ENCODE data around the gene COQ5. TPM values are rescaled to one million over a fixed set of nuclear protein-coding genes. Genes with fewer than 3 reads are reported as not detected.
"Not testable (repeated sequence)": the region's sequence is repeated elsewhere in the genome, so short reads cannot be mapped to it uniquely, and the experiment has no call there.

COQ5 gene
- polyA plus RNA-seq, 1 donor, result 47.8 TPM

DNA sequence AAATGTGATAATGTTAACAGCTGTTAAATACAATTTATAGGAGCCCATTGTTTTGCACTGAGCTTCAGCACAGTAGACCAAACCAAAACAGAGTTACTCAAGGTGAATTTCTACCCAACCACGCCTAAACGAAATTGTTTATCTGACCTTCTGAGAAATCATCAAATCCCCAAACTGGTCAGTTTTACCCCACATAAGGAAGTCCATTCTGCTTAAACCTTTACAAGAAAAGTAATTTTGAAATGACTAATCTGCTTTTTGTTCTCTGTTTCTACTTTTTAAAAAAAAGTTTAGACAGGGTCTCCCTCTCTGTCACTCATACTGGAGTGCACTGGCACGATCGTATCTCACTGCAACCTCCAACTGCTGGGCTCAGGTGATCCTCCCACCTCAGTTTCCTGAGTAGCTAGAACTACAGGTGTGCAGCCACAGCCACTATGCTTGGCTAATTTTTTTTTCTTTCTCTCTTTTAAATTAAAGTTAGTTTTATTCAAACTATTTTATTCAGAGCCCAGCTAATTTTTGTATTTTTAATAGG lies 3.8 kb upstream of the COQ5 start:
- DNase-seq, result no peak
- H3K4me1 ChIP-seq (ENCODE audit: control insufficient read depth, insufficient read depth, low read length), result peaks cover 26% of the 10 kb centered on the region

DNA sequence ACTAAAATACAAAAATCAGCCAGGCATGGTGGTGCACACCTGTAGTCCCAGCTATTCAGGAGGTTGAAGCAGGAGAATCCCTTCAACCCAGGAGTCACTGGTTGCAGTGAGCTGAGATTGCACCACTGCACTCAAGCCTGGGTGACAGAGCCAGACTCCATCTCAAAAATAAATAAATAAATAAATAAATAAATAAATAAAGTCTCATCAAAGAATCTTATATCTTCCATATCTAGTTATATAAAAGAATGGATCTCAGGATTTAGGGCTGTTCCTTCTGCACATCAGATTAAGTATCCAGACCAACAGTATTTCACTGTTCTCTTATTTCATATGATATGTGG lies 1.4 kb upstream of the COQ5 start:
- Histone ChIP-seq H3K4me3 (ENCODE audit: low read length) (peak overlapping the region; percentile 91), H3K27ac (ENCODE audit: low read length) (peak overlapping the region; percentile 49)
- not testable (repeated sequence) for H3K9me3 ChIP-seq (ENCODE audit: control insufficient read depth, low read depth, low read length); H3K36me3 ChIP-seq (ENCODE audit: control insufficient read depth, insufficient read depth, low read length); DNase-seq; H3K4me1 ChIP-seq (ENCODE audit: control insufficient read depth, insufficient read depth, low read length); H3K27me3 ChIP-seq (ENCODE audit: control insufficient read depth, insufficient read depth, low read length)

More for the DNA sequence above, 3.8 kb upstream of the COQ5 start:
- H3K4me3 ChIP-seq (ENCODE audit: low read length), result no peak overlapping the region
- H3K27ac ChIP-seq (ENCODE audit: low read length), result no peak overlapping the region
- H3K36me3 ChIP-seq (ENCODE audit: control insufficient read depth, insufficient read depth, low read length), result no peaks in the 10 kb centered on the region
- no peaks in the 10 kb centered on the region for H3K27me3 ChIP-seq (ENCODE audit: control insufficient read depth, insufficient read depth, low read length)
- H3K9me3 ChIP-seq (ENCODE audit: control insufficient read depth, low read depth, low read length), result no peaks in the 10 kb centered on the region
- no CpG with 5 or more reads among the region's 4 CpGs for WGBS (ENCODE audit: insufficient coverage, low lambda C conversion rate)

DNA sequence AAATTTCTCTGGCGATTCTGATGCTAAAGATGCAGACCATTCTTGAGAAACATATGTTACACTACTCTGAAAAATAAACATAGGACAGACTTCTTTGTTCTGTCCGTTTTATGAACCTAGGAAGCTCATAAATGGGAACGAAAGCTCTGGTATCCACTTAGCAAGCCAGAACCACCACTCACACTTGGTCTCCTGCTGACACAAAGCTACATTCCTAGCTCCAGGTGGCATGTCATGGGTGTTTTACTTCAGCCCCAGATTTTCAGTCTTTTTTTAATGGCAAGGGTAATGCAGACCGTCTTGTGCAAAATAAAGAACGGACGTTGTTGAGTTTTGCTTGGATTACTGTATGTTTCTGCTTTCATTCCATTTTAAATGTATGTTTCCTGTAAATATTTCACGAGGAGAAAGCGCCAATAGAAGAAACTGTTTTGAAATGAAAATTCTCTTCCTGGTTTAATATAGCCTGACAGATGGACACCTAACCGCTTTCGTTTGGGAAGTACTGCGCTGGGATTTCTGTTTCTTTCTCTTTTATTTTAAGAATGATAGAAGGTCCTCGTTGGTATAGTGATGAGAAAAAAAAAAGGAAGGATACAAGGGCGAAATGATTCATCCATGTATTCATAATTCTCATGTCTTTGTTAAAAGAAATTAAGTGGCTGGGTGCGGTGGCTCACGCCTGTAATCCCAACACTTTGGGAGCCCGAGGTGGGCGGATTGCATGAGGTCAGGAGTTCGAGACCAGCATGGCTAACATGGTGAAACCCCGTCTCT lies 871 bp upstream of the COQ5 start:
- H3K4me1 ChIP-seq (ENCODE audit: control insufficient read depth, insufficient read depth, low read length), result peaks cover 2% of the 10 kb centered on the region
- DNase-seq, result peak in 1 of 2 donors; percentile 67
- no peaks in the 10 kb centered on the region for H3K9me3 ChIP-seq (ENCODE audit: control insufficient read depth, low read depth, low read length)
- no peaks in the 10 kb centered on the region for H3K27me3 ChIP-seq (ENCODE audit: control insufficient read depth, insufficient read depth, low read length)
- peak overlapping the region; percentile 49 for H3K27ac ChIP-seq (ENCODE audit: low read length)
- no peaks in the 10 kb centered on the region for H3K36me3 ChIP-seq (ENCODE audit: control insufficient read depth, insufficient read depth, low read length)
- H3K4me3 ChIP-seq (ENCODE audit: low read length), result peak overlapping the region; percentile 91
- WGBS (ENCODE audit: insufficient coverage, low lambda C conversion rate), result 35% methylated on average over 7 of the region's 19 CpGs

DNA sequence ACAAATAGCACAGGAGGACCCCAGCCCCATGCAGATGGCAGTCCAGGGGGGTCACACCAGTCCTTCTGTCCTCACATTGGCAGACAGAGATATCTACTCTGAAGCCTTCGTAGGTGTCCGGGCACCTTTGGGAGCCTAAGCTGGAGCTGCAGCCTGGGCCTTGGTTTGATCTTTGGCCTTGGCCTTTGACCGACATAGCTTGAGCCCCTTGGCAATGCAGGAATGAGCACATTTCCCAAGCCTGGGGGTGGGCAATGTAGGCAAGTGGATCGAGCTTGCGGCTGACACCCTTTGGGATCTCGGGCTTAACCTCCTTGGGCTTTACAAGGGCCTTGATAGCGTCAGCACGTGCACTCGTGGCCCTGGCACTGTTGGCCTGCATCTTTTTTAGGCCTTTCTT lies 6.4 kb downstream of the COQ5 start:
- DNase-seq, result no peak
- Histone ChIP-seq H3K4me3 (ENCODE audit: low read length) (no peak overlapping the region), H3K36me3 (ENCODE audit: control insufficient read depth, insufficient read depth, low read length) (peaks cover 7% of the 10 kb centered on the region), H3K27me3 (ENCODE audit: control insufficient read depth, insufficient read depth, low read length) (no peaks in the 10 kb centered on the region), H3K9me3 (ENCODE audit: control insufficient read depth, low read depth, low read length) (no peaks in the 10 kb centered on the region), H3K27ac (ENCODE audit: low read length) (no peak overlapping the region), H3K4me1 (ENCODE audit: control insufficient read depth, insufficient read depth, low read length) (no peaks in the 10 kb centered on the region)
- WGBS (ENCODE audit: insufficient coverage, low lambda C conversion rate), result no CpG with 5 or more reads among the region's 9 CpGs

DNA sequence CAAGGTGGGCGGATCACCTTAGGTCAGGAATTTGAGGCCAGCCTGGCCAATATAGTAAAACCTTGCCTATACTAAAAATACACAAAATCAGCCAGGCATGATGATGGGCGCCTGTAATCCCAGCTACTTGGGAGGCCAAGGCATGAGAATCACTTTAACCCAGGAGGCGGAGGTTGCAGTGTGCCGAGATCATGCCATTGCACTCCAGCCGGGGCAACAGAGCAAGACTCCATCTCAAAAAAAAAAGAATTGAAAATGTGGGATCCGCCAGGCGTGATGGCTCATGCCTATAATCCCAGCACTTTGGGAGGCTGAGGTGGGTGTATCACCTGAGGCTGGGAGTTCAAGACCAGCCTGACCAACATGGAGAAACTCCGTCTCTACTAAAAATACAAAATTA lies 9.6 kb downstream of the COQ5 start:
- H3K4me3 ChIP-seq (ENCODE audit: low read length); DNase-seq; H3K27me3 ChIP-seq (ENCODE audit: control insufficient read depth, insufficient read depth, low read length); H3K27ac ChIP-seq (ENCODE audit: low read length); H3K9me3 ChIP-seq (ENCODE audit: control insufficient read depth, low read depth, low read length); H3K4me1 ChIP-seq (ENCODE audit: control insufficient read depth, insufficient read depth, low read length): not testable (repeated sequence)
- WGBS (ENCODE audit: insufficient coverage, low lambda C conversion rate), result no CpG with 5 or more reads among the region's 8 CpGs
- peaks cover 30% of the 10 kb centered on the region for H3K36me3 ChIP-seq (ENCODE audit: control insufficient read depth, insufficient read depth, low read length)

DNA sequence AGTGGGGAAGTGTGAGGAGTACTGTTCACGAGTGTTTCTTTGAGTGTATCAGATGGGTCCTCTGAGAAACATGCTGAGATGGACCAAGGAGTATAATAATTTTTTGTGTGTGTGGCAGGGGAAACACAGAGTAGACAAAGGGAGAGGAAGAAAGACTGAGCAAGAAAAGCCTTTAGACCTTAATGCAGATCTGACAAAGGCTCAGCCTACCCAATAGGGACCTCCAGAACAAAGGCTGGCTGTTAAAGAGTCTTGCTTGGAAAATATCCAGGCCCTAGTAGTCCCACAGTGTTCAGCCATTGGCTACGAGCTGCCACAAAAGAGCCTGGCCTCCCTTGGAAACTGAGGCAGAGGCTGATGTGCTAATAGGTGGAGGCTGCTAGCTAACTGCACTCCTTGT lies 13.5 kb downstream of the COQ5 start:
- H3K27me3 ChIP-seq (ENCODE audit: control insufficient read depth, insufficient read depth, low read length), result no peaks in the 10 kb centered on the region
- DNase-seq, result no peak
- H3K4me3 ChIP-seq (ENCODE audit: low read length), result no peak overlapping the region
- peaks cover 38% of the 10 kb centered on the region for H3K36me3 ChIP-seq (ENCODE audit: control insufficient read depth, insufficient read depth, low read length)
- WGBS (ENCODE audit: insufficient coverage, low lambda C conversion rate), result no CpG with 5 or more reads among the region's 2 CpGs
- H3K27ac ChIP-seq (ENCODE audit: low read length), result no peak overlapping the region
- no peaks in the 10 kb centered on the region for H3K9me3 ChIP-seq (ENCODE audit: control insufficient read depth, low read depth, low read length)
- H3K4me1 ChIP-seq (ENCODE audit: control insufficient read depth, insufficient read depth, low read length), result no peaks in the 10 kb centered on the region

DNA sequence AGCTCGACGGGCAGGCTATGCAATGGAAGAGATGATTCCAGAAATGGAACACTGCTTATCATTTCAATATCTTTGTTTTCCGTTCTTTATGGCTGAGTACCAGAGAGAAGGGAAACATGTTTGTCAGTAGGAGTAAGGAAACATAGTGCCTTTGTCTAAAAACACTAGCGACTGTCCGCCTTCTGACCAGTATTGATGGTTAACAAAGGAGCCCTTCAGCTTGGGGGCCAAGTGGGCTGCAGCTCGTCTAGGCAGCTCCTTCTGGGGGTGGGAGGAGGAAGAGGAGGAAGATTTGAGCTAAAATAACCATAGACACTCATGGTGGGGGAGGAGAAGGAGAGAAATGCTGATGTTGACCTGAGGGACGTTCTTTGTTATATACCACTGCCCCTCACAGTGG lies 15.0 kb downstream of the COQ5 start:
- no peaks in the 10 kb centered on the region for H3K9me3 ChIP-seq (ENCODE audit: control insufficient read depth, low read depth, low read length)
- WGBS (ENCODE audit: insufficient coverage, low lambda C conversion rate), result no CpG with 5 or more reads among the region's 7 CpGs
- no peaks in the 10 kb centered on the region for H3K27me3 ChIP-seq (ENCODE audit: control insufficient read depth, insufficient read depth, low read length)
- no peak overlapping the region for H3K4me3 ChIP-seq (ENCODE audit: low read length)
- no peaks in the 10 kb centered on the region for H3K4me1 ChIP-seq (ENCODE audit: control insufficient read depth, insufficient read depth, low read length)
- no peak overlapping the region for H3K27ac ChIP-seq (ENCODE audit: low read length)
- DNase-seq, result no peak
- H3K36me3 ChIP-seq (ENCODE audit: control insufficient read depth, insufficient read depth, low read length), result peaks cover 50% of the 10 kb centered on the region

DNA sequence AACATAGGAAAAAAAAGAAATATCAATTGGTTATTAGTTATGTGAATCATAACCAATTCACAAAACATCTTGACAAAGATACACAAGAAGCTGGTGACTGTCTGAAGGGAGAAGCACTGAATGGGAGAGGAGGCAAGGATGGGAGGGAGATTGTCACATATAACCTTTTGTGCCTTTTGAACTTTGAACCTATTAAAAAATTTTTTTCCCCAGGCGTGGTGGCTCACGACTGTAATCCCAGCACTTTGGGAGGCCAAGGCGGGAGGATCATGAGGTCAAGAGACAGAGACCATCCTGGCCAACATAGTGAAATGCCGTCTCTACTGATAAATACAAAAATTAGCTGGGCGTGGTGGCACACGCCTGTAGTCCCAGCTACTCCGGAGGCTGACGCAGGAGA lies 20.4 kb downstream of the COQ5 start:
- no peaks in the 10 kb centered on the region for H3K27me3 ChIP-seq (ENCODE audit: control insufficient read depth, insufficient read depth, low read length)
- no peaks in the 10 kb centered on the region for H3K4me1 ChIP-seq (ENCODE audit: control insufficient read depth, insufficient read depth, low read length)
- H3K27ac ChIP-seq (ENCODE audit: low read length), result no peak overlapping the region
- no peaks in the 10 kb centered on the region for H3K9me3 ChIP-seq (ENCODE audit: control insufficient read depth, low read depth, low read length)
- H3K36me3 ChIP-seq (ENCODE audit: control insufficient read depth, insufficient read depth, low read length), result peaks cover 48% of the 10 kb centered on the region
- WGBS (ENCODE audit: insufficient coverage, low lambda C conversion rate), result no CpG with 5 or more reads among the region's 8 CpGs
- H3K4me3 ChIP-seq (ENCODE audit: low read length), result no peak overlapping the region
- no peak for DNase-seq

DNA sequence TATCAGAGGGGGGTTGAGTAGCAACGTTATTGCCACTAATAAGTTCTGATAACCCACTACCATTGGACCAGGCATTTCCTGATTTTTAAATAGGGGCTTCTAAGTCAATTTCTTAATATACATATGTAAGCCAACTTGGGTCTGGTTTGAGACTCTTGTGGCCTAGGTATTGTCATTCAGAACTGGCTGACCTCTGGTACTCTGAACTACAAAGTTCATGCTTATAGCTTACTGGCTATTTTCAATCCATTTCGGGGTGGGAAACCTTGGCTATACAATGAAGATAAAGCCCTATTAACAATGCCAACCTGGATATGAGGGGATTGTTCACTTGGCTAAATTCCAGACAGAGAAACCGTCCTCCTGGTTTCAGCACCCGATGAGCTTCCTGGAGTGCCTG lies 24.4 kb downstream of the COQ5 start:
- DNase-seq, result no peak
- Histone ChIP-seq H3K4me3 (ENCODE audit: low read length) (no peak overlapping the region), H3K36me3 (ENCODE audit: control insufficient read depth, insufficient read depth, low read length) (peaks cover 44% of the 10 kb centered on the region), H3K4me1 (ENCODE audit: control insufficient read depth, insufficient read depth, low read length) (no peaks in the 10 kb centered on the region), H3K27ac (ENCODE audit: low read length) (no peak overlapping the region), H3K27me3 (ENCODE audit: control insufficient read depth, insufficient read depth, low read length) (no peaks in the 10 kb centered on the region), H3K9me3 (ENCODE audit: control insufficient read depth, low read depth, low read length) (no peaks in the 10 kb centered on the region)
- WGBS (ENCODE audit: insufficient coverage, low lambda C conversion rate), result no CpG with 5 or more reads among the region's 4 CpGs

DNA sequence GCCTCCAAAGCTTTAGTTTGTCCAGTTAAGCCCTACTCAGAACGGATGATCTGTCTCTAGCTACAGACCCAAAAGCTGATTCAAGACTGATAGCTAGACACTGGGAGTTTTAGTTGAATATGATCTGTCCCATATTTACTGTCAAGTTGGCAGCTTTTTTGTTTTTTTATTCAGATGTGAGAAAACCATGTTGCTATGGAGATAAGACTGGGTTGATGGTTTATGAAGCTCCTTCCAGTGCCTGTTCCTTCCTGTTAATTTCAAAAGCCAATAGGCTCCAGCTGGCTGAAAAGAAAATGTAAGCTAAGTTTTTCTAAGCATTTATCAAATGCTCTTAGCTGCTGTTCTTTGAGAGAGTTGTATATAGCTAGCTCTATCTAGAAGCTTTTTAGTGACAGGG lies 28.4 kb downstream of the COQ5 start:
- Histone ChIP-seq H3K27ac (ENCODE audit: low read length) (no peak overlapping the region), H3K4me3 (ENCODE audit: low read length) (no peak overlapping the region), H3K4me1 (ENCODE audit: control insufficient read depth, insufficient read depth, low read length) (no peaks in the 10 kb centered on the region), H3K36me3 (ENCODE audit: control insufficient read depth, insufficient read depth, low read length) (peaks cover 39% of the 10 kb centered on the region), H3K27me3 (ENCODE audit: control insufficient read depth, insufficient read depth, low read length) (no peaks in the 10 kb centered on the region), H3K9me3 (ENCODE audit: control insufficient read depth, low read depth, low read length) (no peaks in the 10 kb centered on the region)
- no peak for DNase-seq
- WGBS (ENCODE audit: insufficient coverage, low lambda C conversion rate), result no CpG with 5 or more reads among the region's 1 CpG

DNA sequence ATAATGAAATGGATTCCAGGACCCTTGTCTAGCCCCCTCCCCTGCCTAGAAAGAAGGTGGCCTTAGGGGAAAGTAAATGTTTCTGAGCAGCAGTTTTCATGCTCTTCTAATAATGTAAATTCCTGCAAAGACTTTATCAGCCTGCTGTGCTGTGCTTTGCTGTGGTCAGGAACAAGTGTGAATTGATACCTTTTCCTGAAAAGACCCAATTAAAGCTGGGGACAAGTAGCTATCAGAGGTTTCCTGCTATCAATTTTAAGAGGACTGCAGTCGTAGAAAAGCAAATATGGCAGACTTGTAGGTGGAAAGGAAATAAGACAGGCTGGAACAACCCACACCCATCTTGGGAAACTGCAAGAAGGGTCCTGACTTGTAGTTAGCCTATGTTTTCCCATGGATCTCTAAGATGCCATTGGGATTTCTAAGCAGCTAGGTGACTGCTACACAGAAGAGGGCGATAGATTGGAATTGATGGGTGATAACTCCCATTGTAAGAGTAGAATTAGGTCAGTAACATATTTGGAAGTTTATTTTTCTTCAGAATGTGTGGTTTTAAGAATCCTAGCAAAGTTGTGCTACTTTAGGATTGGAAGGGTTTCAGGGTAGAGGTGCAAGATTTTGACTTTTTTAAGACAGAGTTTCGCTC lies 30.0 kb downstream of the COQ5 start:
- peaks cover 3% of the 10 kb centered on the region for H3K4me1 ChIP-seq (ENCODE audit: control insufficient read depth, insufficient read depth, low read length)
- no peak overlapping the region for H3K4me3 ChIP-seq (ENCODE audit: low read length)
- peaks cover 34% of the 10 kb centered on the region for H3K36me3 ChIP-seq (ENCODE audit: control insufficient read depth, insufficient read depth, low read length)
- 40% methylated on average over 1 of the region's 3 CpGs for WGBS (ENCODE audit: insufficient coverage, low lambda C conversion rate)
- H3K9me3 ChIP-seq (ENCODE audit: control insufficient read depth, low read depth, low read length), result no peaks in the 10 kb centered on the region
- DNase-seq, result no peak
- H3K27me3 ChIP-seq (ENCODE audit: control insufficient read depth, insufficient read depth, low read length), result no peaks in the 10 kb centered on the region
- no peak overlapping the region for H3K27ac ChIP-seq (ENCODE audit: low read length)

Data from large intestine (tissue), 3 donors.